Nephron progenitor cell (in vitro differentiated cells): ENCODE measurements around the gene CDK17.

Experiments
- DNase-seq: peaks from one replicate; pipeline ENCODE4 v3.0.0; 2021
- H3K27ac Mint-ChIP-seq: 2 replicates; pipeline ENCODE4 v1.8.0; 2021; ENCODE audit warnings: mild to moderate bottlenecking, moderate library complexity, mixed read lengths
- H3K27me3 Mint-ChIP-seq: 2 replicates; pipeline ENCODE4 v1.8.0; 2021; ENCODE audit warnings: mild to moderate bottlenecking, low read depth, mixed read lengths; ENCODE audit not compliant: poor library complexity
- H3K36me3 Mint-ChIP-seq: 2 replicates; pipeline ENCODE4 v1.8.0; 2021; ENCODE audit warnings: low read depth, mixed read lengths
- H3K4me1 Mint-ChIP-seq: 2 replicates; pipeline ENCODE4 v1.8.0; 2021; ENCODE audit warnings: mixed read lengths
- H3K4me3 Mint-ChIP-seq: 2 replicates; pipeline ENCODE4 v1.8.0; 2021; ENCODE audit warnings: mild to moderate bottlenecking, moderate library complexity, mixed read lengths
- H3K9me3 Mint-ChIP-seq: 2 replicates; pipeline ENCODE4 v1.8.0; 2021; ENCODE audit warnings: mild to moderate bottlenecking, moderate library complexity, mixed read lengths
- CTCF ChIP-seq: fragments of 200-600 bp; sonication (generic); IDR thresholded peaks from 2 replicates; pipeline ENCODE4 v1.5.0; 2021; ENCODE audit warnings: antibody characterized with exemption

Gene CDK17

DNA sequence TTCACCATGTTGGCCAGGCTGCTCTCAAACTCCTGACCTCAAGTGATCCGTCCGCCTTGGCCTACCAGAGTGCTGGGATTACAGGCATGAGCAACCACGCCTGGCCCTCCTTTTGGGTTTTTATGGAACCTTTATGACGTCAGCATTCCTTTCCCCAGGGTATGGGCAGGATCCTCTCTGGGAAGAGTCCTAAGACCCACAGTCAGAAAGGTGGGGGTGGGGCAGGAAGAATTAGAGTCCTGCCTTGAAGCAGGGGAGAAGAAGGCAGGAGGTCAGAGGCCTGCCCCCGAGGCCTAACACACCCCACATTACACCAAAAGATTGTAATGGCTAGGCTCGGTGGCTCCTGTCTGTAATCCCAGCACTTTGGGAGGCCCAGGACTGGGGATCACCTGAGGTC lies 30.8 kb upstream of the CDK17 start:
- DNase-seq: no peak
- Mint-ChIP-seq H3K4me3 (no peak overlapping the region), H3K27ac (no peak overlapping the region), H3K9me3 (no peaks in the 10 kb centered on the region), H3K4me1 (peaks cover 12% of the 10 kb centered on the region), H3K36me3 (no peaks in the 10 kb centered on the region), H3K27me3 (no peaks in the 10 kb centered on the region)
- no peak for TF ChIP-seq CTCF

- Mint-ChIP-seq H3K27me3 (no peaks in the 10 kb centered on the region), H3K4me3 (no peak overlapping the region), H3K27ac (peak overlapping the region; percentile 64), H3K36me3 (no peaks in the 10 kb centered on the region), H3K9me3 (no peaks in the 10 kb centered on the region), H3K4me1 (peaks cover 24% of the 10 kb centered on the region)
- no peak for DNase-seq
- TF ChIP-seq CTCF: no peak
These were observed 27.1 kb upstream of the CDK17 start for GRCh38 chr12:96427269-96427729.

GRCh38 chr12:96425951-96426350 lies 25.7 kb upstream of the CDK17 start:
- no peak overlapping the region for H3K4me3 Mint-ChIP-seq
- TF ChIP-seq CTCF: no peak
- no peaks in the 10 kb centered on the region for H3K36me3 Mint-ChIP-seq
- H3K9me3 Mint-ChIP-seq: no peaks in the 10 kb centered on the region
- DNase-seq: no peak
- H3K27me3 Mint-ChIP-seq: no peaks in the 10 kb centered on the region
- H3K27ac Mint-ChIP-seq: peak overlapping the region; percentile 36
- H3K4me1 Mint-ChIP-seq: peaks cover 24% of the 10 kb centered on the region

- no peak for TF ChIP-seq CTCF
- no peak for DNase-seq
- Mint-ChIP-seq H3K9me3 (no peaks in the 10 kb centered on the region), H3K4me3 (no peak overlapping the region), H3K4me1 (peaks cover 24% of the 10 kb centered on the region), H3K27ac (peak overlapping the region; percentile 52), H3K36me3 (no peaks in the 10 kb centered on the region), H3K27me3 (no peaks in the 10 kb centered on the region)
These were observed 25.1 kb upstream of the CDK17 start for GRCh38 chr12:96425321-96425720.

- peaks cover 24% of the 10 kb centered on the region for H3K4me1 Mint-ChIP-seq
- no peak overlapping the region for H3K27ac Mint-ChIP-seq
- H3K36me3 Mint-ChIP-seq: no peaks in the 10 kb centered on the region
These were observed 24.4 kb upstream of the CDK17 start for GRCh38 chr12:96424601-96425000.

More at GRCh38 chr12:96424601-96425000, 24.4 kb upstream of the CDK17 start:
- no peaks in the 10 kb centered on the region for H3K27me3 Mint-ChIP-seq
- no peak for TF ChIP-seq CTCF
- no peak overlapping the region for H3K4me3 Mint-ChIP-seq
- DNase-seq: no peak
- H3K9me3 Mint-ChIP-seq: no peaks in the 10 kb centered on the region
